GM21390 (cell line): ENCODE results near the gene FGR.
"Not testable (repeated sequence)": the region's sequence is repeated elsewhere in the genome, so short reads cannot be mapped to it uniquely, and the experiment has no call there.

ENCODE experiments used
- ATAC-seq: cut with Tn5 transposase; IDR thresholded peaks from one replicate; pipeline ENCODE4 v1.9.1; 2021; ENCODE audit not compliant: unreplicated experiment

Gene FGR

DNA sequence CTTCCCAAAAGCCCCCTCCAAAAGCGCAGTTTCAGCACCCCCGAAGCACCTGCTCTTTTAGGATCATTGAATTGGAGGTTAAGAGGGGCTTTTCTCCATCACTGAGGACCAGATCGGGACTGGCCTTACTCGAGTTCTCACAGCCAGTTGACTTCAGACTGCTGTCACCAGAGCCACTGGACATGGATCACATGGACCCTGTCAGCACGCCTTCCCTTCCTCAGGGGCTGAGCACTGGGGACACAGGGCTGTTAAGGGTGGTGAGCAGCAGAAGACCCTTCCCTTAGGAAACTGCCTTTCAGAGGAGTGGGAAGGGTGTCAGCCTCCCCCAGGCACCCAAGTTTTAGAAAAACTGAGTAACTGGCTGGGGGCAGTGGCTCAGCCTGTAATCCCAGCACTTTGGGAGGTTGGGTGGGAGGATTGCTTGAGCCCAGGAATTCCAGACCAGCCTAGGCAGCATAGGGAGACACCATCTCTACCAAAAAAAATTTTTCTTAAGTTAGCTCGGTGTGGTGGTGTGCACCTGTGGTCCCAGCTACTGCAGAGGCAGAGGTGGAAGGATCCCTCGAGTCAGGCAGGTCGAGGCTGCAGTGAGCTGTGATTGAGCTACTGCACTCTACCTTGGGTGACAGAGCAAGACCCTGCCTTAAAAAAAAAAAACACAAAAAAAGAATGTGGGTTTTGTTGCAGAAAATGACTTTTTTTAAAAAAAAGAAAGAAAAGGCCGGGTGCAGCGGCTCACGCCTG is 584 bp upstream of the FGR start:
- no peak for ATAC-seq

DNA sequence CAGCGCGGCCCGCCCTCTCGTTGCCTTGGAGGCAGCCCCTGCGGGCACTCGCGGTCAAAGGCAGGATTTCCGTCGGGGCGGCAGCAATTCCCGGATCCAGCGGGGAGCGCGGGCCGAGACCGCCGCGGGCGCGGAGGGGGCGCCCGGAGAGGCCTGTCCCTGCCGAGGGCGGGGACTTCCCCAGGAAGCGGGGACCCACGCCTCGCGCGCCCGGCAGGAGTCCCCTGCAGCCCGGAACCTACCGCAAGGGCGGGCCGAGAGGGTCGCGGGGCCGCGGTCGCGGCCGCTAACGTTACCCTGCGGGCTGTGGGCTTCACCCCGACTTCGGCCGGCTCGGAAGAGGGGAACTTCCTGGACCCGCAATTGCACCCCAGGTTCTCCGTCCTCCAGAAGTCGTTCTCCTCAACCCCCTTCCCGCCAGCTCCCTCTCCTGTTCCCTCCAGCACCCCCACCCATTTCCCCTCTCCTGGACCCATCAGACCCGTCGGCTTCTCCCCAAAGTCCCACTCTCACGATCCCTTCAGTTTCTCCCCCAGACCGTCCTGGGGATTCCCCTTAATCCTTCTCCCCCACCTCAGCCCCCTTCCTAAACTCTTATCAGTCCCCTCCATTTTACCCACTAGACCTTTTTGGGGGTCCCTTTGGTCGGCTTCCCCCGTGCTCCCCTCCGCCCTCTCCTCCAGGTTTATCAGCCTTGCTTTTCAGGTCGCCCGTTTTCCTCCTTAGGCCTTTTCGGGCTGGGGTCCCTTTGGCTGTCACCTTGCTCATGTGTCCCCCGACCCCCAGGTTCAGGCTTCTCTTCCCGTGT is 604 bp downstream of the FGR start:
- no peak for ATAC-seq

- ATAC-seq = no peak
Measured at GRCh38 chr1:27633640-27634176, 1.3 kb downstream of the FGR start.

DNA sequence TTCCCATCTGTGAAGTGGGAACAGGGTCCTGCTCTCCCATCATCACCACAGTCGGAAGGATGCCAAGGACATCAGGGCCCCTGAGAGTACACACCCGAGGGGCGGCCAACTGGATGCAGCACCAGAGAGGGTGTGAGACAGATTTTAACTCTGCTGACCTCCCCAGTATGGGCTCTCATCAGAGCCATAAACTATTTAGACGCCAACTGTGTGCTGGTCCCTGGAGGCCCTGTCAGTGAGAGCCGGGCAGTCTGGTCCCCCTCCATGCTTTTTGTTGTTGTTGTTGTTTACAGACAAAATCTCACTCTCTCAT is 1.7 kb downstream of the FGR start:
- no peak for ATAC-seq

- ATAC-seq = no peak
Measured at GRCh38 chr1:27632387-27633297, 2.3 kb downstream of the FGR start.

DNA sequence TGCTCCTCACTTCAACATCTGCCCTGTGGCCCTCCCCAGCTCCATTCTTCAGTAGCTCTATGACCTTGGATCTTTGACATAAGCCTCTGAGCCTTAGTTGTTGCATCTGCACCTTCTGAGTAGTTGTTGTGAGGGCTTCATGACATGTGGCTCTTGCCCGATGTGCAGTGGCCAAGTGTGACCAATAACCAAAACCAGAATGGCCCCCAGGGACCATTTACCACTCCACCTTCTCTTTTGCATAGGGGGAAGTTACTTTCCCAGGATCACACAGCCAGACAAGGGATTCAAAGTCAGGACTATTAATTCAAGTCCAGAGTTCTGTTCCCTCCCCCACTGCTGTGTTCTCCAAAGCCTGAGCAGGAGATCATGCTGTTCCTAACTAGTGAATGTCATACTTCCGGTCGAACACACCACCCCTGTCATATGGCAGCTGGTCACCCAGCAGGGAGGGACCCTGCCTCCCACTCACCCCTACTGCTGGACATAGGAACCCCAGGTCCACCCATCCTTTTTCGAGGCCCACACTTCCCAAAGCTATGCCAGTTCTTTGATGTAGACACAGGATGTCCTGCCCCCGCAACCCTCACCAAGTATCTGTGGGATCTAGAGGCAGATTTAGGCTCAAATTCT is 4.0 kb downstream of the FGR start:
- ATAC-seq = no peak

- no peak for ATAC-seq
Measured at GRCh38 chr1:27628712-27629111, 6.3 kb downstream of the FGR start.

DNA sequence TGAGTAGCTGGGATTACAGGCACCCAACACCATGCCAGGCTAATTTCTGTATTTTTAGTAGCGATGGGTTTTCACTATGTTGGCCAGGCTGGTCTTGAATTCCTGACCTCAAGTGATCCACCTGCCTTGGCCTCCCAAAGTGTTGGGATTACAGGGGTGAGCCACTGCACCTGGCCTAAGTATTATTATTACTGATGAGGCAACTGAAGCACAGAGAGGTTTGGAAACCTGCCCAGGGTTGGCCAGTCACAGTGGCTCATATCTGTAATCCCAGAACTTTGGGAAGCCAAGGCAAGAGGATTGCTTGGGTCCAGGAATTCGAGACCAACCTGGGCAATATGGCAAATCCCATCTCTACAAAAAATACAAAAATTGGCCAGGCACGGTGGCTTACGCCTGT is 7.3 kb downstream of the FGR start:
- ATAC-seq = not testable (repeated sequence)

- no peak for ATAC-seq
Measured at GRCh38 chr1:27627061-27627460, 7.9 kb downstream of the FGR start.

GRCh38 chr1:27626031-27626935 is 8.7 kb downstream of the FGR start:
- no peak for ATAC-seq

- no peak for ATAC-seq
Measured at GRCh38 chr1:27624467-27625178, 10.4 kb downstream of the FGR start.

- no peak for ATAC-seq
Measured at GRCh38 chr1:27623327-27624212, 11.4 kb downstream of the FGR start.

DNA sequence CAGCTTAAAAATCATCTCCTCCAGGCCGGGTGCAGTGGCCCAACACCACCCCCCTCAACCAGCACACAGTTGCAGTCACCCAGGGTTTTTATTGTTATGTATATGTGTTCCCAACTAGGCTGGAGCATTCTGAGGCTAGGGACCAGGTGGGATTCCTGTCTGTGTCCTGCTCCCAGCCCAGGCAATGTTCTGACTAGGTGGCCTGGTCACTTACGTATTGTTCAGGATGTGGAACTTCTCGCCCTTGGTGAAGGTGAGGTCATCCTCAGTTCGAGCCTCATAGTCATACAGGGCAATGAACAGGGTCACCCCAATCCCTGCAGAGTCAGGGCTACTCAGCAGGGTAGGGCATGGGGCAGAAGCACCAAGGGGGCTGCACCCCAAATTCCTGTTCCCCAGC is 12.2 kb downstream of the FGR start:
- ATAC-seq = no peak

DNA sequence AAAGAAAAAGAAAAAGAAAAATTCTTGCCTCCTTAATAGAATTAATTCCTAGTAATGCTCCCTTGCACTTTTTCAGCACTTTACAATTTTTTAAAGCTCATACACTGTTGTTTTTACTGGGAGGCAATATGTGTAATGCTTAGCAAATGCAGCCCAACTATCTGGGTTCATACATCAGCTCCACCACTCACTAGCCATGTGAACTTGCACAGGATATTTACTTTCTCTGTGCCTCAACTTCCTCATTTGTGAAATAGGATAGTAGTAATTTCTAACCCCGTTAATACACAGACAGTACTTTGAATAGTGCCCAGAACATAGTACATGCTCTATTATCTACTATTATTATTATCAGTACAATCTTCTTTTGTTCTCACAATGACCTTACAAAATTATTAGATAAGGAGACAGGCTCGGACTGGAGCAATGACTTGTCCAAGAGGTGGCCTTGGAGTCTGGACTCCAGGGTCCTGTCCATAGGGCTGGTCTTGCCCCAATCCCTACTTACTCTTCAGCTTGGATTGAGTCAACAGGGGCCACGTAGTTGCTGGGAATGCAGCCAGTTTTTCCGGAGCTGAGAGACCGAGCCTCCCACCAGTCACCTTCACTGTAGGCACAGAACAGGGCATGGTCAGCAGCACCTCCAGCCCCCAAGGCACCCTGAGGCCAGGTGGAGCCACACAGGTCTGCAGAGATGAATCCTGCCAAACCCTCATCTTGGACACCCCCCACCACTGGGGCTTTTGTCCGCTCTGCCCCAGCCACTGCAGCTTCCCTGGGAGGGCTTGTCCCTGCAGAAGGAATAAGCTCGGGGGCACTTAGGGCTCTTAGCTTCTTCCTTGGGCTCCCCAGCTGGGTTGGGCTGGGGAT is 13.7 kb downstream of the FGR start:
- ATAC-seq = no peak

DNA sequence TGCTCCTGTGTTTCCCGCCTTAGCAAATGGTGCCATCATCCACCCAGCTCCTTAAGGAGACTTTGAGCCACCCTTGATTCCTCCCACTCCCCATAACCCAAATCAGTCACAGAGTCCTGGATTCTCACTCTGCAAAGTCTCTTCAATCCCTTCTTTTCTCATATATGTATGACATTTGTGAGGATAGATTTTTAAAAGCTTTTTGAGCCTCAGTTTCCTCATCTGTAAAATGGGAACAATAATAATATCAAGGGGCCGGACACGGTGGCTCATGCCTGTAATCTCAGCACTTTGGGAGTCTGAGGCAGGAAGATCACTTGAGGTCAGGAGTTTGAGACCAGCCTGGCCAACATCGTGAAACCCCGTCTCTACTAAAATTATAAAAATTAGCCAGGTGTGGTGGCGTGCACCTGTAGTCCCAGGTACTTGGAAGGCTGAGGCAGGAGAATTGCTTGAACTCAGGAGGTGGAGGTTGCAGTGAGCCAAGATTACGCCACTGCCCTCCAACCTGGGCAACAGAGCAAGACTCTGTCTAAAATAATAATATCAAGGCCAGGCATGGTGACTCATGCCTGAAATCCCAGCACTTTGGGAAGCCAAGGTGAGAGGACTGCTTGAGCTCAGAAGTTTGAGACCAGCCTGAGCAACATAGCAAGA is 15.1 kb downstream of the FGR start:
- ATAC-seq = not testable (repeated sequence)

GRCh38 chr1:27618341-27619082 is 16.5 kb downstream of the FGR start:
- no peak for ATAC-seq
